ENCODE results near the gene ZNF91. TPM values are rescaled to one million over a fixed set of nuclear protein-coding genes. Genes with fewer than 3 reads are reported as not detected.
"Not testable (repeated sequence)": the region's sequence is repeated elsewhere in the genome, so short reads cannot be mapped to it uniquely, and the experiment has no call there.

The ZNF91 gene
- total RNA-seq, 1 experiment from 2014 or later: 37.4 TPM

DNA sequence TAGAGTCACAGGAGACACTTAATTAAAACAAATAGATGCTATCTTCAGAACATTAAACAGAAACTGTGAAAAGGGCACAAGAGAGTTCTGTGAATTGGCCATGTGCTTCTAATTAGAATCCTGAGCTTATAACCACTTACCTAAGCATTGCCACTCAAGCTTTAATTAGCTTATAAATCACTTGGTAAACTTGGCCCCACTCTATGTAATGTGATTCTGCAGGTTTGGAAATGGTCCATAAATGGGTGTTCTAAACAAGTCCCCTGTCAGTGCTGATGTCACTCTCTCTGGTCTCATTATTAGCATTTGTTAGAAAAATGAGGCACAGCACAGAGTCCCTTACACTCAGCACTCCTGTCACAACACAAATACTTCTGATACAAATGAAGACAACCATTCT, 18.0 kb downstream of the ZNF91 start:
- no peak overlapping the region for H3K4me3 ChIP-seq
- no peak overlapping the region for H3K4me2 ChIP-seq
- H3K9me2 ChIP-seq (ENCODE audit: insufficient read depth): no peaks in the 10 kb centered on the region
- peaks cover 72% of the 10 kb centered on the region for H3K9me3 ChIP-seq (ENCODE audit: insufficient read depth, low read depth)
- no peak for DNase-seq
- no peak overlapping the region for H3K27ac ChIP-seq
- no peaks in the 10 kb centered on the region for H3K27me3 ChIP-seq (ENCODE audit: insufficient read depth, low read depth)
- H3K79me2 ChIP-seq (ENCODE audit: low read depth): peaks cover 65% of the 10 kb centered on the region
- no peaks in the 10 kb centered on the region for H3F3A ChIP-seq (ENCODE audit: insufficient read depth, low read depth)
- no peak overlapping the region for H2AFZ ChIP-seq
- ChIA-PET CTCF (no interaction called here), POLR2A (ENCODE audit: unreplicated experiment) (no interaction called here)
- no TSS peak for BruUV-seq (replicated peaks)
- TF ChIP-seq CTCF (conservative IDR thresholded peaks at IDR 0.05) (no peak), EZH2 (IDR thresholded peaks at IDR 0.05; ENCODE audit: low read depth) (no peak)
- intact Hi-C loops (cut with micrococcal nuclease; ENCODE audit: unreplicated experiment): no loop called here
- H3K4me1 ChIP-seq (replicated peaks; ENCODE audit: insufficient read depth): no peaks in the 10 kb centered on the region
- H3K36me3 ChIP-seq (ENCODE audit: low read depth): peaks cover 87% of the 10 kb centered on the region
- H4K20me1 ChIP-seq (ENCODE audit: insufficient read depth): no peaks in the 10 kb centered on the region

DNA sequence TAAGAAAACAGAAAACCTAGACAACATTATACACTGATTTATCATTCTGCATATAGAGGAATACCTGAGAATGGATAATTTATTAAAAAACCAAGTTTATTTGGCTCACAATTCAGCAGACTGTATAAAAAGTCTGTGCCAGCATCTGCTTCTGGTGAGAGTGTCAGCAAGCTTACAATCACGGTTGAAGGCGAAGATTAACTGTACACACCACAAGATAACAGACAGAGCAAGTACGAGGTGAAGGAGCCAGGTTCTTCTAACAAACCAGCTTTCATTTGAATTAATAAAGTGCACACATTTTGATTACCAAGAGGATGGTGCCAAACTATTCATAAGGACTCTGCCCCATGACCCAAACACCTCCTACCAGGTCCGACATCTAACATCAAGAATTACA, 28.8 kb downstream of the ZNF91 start:
- Histone ChIP-seq H3F3A (ENCODE audit: insufficient read depth, low read depth) (peaks cover 35% of the 10 kb centered on the region), H3K9me2 (ENCODE audit: insufficient read depth) (no peaks in the 10 kb centered on the region), H3K27ac (no peak overlapping the region), H3K27me3 (ENCODE audit: insufficient read depth, low read depth) (no peaks in the 10 kb centered on the region), H3K4me2 (no peak overlapping the region), H3K79me2 (ENCODE audit: low read depth) (no peaks in the 10 kb centered on the region), H3K4me3 (peak overlapping the region; percentile 13; the same call in 1 of the 2 replicates), H3K4me1 (replicated peaks; ENCODE audit: insufficient read depth) (no peaks in the 10 kb centered on the region), H4K20me1 (ENCODE audit: insufficient read depth) (no peaks in the 10 kb centered on the region), H2AFZ (no peak overlapping the region), H3K36me3 (ENCODE audit: low read depth) (peaks cover 77% of the 10 kb centered on the region), H3K9me3 (ENCODE audit: insufficient read depth, low read depth) (peaks cover 80% of the 10 kb centered on the region)
- intact Hi-C loops (cut with micrococcal nuclease; ENCODE audit: unreplicated experiment): no loop called here
- CTCF ChIA-PET: no interaction called here
- POLR2A ChIA-PET (ENCODE audit: unreplicated experiment): no interaction called here
- no peak for DNase-seq
- TF ChIP-seq EZH2 (IDR thresholded peaks at IDR 0.05; ENCODE audit: low read depth): no peak
- TF ChIP-seq CTCF (conservative IDR thresholded peaks at IDR 0.05): no peak
- BruUV-seq (replicated peaks): no TSS peak

GRCh38 chr19:23366031-23366430, 29.2 kb downstream of the ZNF91 start:
- Histone ChIP-seq H3F3A (ENCODE audit: insufficient read depth, low read depth) (peaks cover 37% of the 10 kb centered on the region), H3K36me3 (ENCODE audit: low read depth) (peaks cover 73% of the 10 kb centered on the region), H3K9me3 (ENCODE audit: insufficient read depth, low read depth) (peaks cover 80% of the 10 kb centered on the region)
- POLR2A ChIA-PET (ENCODE audit: unreplicated experiment); H3K27ac ChIP-seq; H3K4me2 ChIP-seq; H3K27me3 ChIP-seq (ENCODE audit: insufficient read depth, low read depth); CTCF ChIA-PET; H3K4me1 ChIP-seq (replicated peaks; ENCODE audit: insufficient read depth); BruUV-seq (replicated peaks); H3K4me3 ChIP-seq; H3K79me2 ChIP-seq (ENCODE audit: low read depth); H4K20me1 ChIP-seq (ENCODE audit: insufficient read depth); DNase-seq; intact Hi-C loops (cut with micrococcal nuclease; ENCODE audit: unreplicated experiment); H2AFZ ChIP-seq; H3K9me2 ChIP-seq (ENCODE audit: insufficient read depth): not testable (repeated sequence)

DNA sequence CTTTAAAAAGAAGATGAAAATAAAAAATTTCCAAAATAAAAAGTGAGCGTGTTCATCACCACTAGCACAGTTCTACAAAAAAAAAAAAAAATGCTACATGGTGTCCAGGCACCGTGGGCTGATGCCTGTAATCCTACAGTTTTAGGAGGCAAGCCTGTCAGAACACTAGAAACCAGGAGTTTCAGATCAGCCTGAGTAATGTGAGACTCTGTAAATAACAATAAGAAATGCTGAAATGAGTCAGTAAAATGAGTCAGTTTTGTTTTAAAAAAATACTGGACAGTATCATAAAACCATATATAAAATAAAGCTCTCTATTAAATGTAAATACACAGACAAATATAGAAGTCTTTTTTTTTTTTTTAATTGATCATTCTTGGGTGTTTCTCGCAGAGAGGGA, 30.0 kb downstream of the ZNF91 start:
- Histone ChIP-seq H4K20me1 (ENCODE audit: insufficient read depth) (no peaks in the 10 kb centered on the region), H3K4me1 (replicated peaks; ENCODE audit: insufficient read depth) (no peaks in the 10 kb centered on the region), H3K36me3 (ENCODE audit: low read depth) (peaks cover 67% of the 10 kb centered on the region), H3K9me3 (ENCODE audit: insufficient read depth, low read depth) (peaks cover 76% of the 10 kb centered on the region), H2AFZ (no peak overlapping the region), H3F3A (ENCODE audit: insufficient read depth, low read depth) (peaks cover 35% of the 10 kb centered on the region), H3K4me3 (no peak overlapping the region), H3K27ac (no peak overlapping the region), H3K79me2 (ENCODE audit: low read depth) (no peaks in the 10 kb centered on the region), H3K27me3 (ENCODE audit: insufficient read depth, low read depth) (no peaks in the 10 kb centered on the region), H3K4me2 (no peak overlapping the region), H3K9me2 (ENCODE audit: insufficient read depth) (no peaks in the 10 kb centered on the region)
- ChIA-PET POLR2A (ENCODE audit: unreplicated experiment) (no interaction called here), CTCF (no interaction called here)
- BruUV-seq (replicated peaks): no TSS peak
- intact Hi-C loops (cut with micrococcal nuclease; ENCODE audit: unreplicated experiment): no loop called here
- no peak for DNase-seq
- TF ChIP-seq EZH2 (IDR thresholded peaks at IDR 0.05; ENCODE audit: low read depth): no peak
- no peak for TF ChIP-seq CTCF (conservative IDR thresholded peaks at IDR 0.05)

DNA sequence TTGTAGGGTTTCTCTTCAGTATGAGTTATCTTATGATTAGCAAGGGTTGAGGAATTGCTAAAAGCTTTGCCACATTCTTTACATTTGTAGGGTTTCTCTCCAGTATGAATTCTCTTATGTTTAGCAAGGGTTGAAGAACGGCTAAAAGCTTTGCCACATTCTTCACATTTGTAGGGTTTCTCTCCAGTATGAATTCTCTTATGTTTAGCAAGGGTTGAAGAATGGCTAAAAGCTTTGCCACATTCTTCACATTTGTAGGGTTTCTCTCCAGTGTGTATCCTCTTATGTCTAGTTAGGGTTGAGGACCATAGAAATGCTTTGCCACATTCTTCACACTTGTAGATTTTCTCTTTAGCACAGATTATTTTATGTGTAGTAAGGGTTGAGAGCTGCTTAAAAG, 33.4 kb downstream of the ZNF91 start:
- intact Hi-C loops (cut with micrococcal nuclease; ENCODE audit: unreplicated experiment); DNase-seq; POLR2A ChIA-PET (ENCODE audit: unreplicated experiment); CTCF ChIA-PET; H3K4me2 ChIP-seq; H3K4me1 ChIP-seq (replicated peaks; ENCODE audit: insufficient read depth); H3K9me2 ChIP-seq (ENCODE audit: insufficient read depth); BruUV-seq (replicated peaks); H3K27me3 ChIP-seq (ENCODE audit: insufficient read depth, low read depth); H3K27ac ChIP-seq; H4K20me1 ChIP-seq (ENCODE audit: insufficient read depth); H3K79me2 ChIP-seq (ENCODE audit: low read depth); H2AFZ ChIP-seq: not testable (repeated sequence)
- peaks cover 55% of the 10 kb centered on the region for H3F3A ChIP-seq (ENCODE audit: insufficient read depth, low read depth)
- H3K9me3 ChIP-seq (ENCODE audit: insufficient read depth, low read depth): peaks cover 85% of the 10 kb centered on the region
- peak overlapping the region; percentile 24; the same call in 1 of the 2 replicates for H3K4me3 ChIP-seq
- H3K36me3 ChIP-seq (ENCODE audit: low read depth): peaks cover 65% of the 10 kb centered on the region
